ENCODE measurements around the gene RAD51B.

DNA sequence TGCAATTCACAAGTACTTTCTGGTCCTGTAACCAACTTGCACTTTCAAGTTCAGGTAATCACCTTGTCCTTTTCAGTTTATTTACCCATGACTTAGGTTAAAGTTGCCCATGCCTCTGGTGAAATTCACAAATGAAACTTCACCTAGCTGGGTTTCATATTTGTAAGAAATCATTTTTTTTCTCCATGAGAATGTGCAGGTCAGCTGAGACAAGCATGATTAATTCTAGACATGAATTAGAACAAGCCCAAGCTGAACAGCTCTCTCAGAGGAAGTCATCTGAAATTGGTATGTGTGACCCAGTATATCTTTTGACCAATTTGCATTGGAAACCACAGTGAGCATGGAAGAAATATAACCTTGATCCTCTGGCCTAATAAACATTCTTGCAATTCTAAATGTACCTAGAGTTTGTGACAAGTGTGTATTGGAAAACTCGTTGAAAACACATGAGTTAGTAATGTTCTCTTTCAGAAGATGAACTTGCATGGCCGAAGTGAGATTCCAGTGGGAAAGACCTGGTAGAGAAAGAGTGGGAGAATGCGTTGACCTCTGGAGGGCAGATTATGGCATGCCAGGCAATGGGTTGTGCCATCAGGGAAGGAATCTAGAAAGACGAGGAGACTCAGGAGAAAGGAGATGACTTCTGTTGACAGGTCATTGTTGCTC lies 486.8 kb downstream of the RAD51B start:
- TF ChIP-seq, protein P1, sequence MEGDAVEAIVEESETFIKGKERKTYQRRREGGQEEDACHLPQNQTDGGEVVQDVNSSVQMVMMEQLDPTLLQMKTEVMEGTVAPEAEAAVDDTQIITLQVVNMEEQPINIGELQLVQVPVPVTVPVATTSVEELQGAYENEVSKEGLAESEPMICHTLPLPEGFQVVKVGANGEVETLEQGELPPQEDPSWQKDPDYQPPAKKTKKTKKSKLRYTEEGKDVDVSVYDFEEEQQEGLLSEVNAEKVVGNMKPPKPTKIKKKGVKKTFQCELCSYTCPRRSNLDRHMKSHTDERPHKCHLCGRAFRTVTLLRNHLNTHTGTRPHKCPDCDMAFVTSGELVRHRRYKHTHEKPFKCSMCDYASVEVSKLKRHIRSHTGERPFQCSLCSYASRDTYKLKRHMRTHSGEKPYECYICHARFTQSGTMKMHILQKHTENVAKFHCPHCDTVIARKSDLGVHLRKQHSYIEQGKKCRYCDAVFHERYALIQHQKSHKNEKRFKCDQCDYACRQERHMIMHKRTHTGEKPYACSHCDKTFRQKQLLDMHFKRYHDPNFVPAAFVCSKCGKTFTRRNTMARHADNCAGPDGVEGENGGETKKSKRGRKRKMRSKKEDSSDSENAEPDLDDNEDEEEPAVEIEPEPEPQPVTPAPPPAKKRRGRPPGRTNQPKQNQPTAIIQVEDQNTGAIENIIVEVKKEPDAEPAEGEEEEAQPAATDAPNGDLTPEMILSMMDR (conservative IDR thresholded peaks at IDR 0.05; ENCODE audit: low read depth, low read length) = no peak
- TF ChIP-seq EZH2 (IDR thresholded peaks at IDR 0.05; ENCODE audit: borderline replicate concordance, low read depth, low read length, poor library complexity, severe bottlenecking) = no peak

All from A673 (cell line).